Glomerular visceral epithelial cell (primary cell): ENCODE measurements around the gene EVI5.
"Not testable (repeated sequence)": the region's sequence is repeated elsewhere in the genome, so short reads cannot be mapped to it uniquely, and the experiment has no call there.

Experiments used
- DNase-seq: peaks from one replicate; pipeline ENCODE4 v3.0.0-alpha.2; 2016; ENCODE audit errors: extremely low spot score

EVI5 gene

DNA sequence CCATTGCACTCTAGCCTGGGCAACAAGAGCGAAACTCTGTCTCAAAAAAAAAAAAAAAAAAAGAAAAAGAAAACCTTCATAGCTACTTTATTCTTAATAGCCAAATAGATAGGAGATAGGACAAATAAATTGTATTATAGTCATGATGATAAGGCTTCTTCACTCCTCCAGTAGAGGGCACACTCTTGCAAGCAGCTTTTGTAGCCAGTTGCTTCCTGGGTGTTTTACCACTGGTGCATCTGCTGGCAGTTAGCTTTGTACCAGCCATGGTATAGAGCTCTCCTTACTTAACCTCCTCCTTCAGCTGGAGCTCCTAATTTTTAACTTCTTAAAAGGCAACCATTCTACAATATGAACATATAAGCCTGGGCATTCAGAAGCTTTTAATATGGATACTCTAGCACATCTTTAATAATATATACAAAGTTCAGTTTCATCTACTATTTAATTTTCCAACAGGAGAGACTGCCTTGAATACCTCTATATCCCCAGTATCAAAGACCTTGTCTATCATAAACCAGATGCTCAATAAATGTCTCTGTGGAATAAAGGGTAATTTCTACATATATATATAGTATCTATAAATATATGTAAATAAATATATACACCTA lies 35.8 kb downstream of the EVI5 start:
- DNase-seq = peak; percentile 47

DNA sequence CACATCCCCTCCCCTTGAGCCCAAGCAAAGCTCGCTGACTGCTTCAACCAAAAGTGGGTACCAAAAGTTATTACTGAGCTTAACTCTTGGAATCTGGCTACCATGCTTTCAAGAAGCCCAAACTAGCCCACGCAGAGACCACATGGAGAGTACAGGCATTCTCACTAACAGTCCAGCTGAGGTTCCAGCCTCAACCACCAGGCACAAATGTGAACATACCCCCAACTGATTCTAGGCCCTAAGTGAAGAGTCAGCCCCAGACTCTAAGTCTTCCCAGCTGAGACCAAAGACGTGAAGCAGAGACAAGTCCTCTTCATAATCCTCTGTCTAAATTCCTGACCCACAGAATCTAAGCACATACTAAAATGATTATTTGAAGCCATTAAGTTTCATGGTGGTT lies 36.8 kb downstream of the EVI5 start:
- no peak for DNase-seq

DNA sequence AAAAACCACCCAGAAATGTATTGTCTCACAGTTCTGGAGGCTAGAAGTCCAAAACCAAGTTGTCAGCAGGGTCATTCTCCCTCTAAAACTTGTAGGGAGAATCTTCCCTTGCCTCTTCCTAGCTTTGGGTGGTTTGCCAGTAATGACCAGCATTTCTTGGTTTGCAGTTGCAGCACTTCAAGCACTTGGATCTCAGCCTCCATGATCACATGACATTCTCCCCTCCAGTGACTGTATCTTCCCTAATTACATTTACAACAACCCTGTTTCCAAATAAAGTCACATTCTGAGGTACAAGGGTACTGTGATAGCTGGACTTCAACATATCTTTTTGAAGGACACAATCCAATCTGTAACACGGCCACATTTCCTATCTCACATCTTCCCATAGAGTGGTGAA lies 37.2 kb downstream of the EVI5 start:
- DNase-seq = no peak

DNA sequence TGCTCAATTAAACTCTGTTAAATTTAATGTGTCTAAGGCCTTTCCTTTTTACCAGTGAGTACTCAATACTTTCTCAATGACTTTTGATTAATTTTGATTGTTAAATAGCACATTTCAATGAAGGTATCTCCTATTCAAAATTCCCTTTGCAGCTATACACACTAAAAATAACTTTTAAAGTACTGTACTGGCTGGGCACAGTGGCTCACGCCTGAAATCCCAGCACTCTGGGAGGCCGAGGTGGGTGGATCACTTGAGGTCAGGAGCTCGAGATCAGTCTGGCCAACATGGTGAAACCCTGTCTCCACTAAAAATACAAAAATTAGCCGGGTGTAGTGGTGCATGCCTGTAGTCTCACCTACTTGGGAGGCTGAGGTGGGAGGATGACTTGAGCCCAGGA lies 38.7 kb downstream of the EVI5 start:
- DNase-seq = not testable (repeated sequence)

DNA sequence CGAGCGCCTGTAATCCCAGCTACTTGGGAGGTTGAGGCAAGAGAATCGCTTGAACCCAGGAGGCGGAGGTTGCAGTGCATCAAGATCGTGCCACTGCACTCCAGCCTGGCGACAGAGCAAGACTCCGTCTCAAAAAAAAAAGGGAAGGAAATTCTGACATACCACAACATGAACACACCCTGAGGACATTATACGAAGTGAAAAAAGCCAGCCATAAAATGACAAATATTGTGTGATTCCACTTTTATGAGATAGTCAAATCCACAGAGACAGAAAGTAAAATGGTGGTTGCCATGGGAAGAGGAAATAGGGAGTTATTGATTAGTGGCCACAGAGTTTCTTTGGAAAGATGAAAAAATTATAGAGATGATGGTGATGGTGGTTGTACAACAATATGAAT lies 41.7 kb downstream of the EVI5 start:
- DNase-seq = no peak

DNA sequence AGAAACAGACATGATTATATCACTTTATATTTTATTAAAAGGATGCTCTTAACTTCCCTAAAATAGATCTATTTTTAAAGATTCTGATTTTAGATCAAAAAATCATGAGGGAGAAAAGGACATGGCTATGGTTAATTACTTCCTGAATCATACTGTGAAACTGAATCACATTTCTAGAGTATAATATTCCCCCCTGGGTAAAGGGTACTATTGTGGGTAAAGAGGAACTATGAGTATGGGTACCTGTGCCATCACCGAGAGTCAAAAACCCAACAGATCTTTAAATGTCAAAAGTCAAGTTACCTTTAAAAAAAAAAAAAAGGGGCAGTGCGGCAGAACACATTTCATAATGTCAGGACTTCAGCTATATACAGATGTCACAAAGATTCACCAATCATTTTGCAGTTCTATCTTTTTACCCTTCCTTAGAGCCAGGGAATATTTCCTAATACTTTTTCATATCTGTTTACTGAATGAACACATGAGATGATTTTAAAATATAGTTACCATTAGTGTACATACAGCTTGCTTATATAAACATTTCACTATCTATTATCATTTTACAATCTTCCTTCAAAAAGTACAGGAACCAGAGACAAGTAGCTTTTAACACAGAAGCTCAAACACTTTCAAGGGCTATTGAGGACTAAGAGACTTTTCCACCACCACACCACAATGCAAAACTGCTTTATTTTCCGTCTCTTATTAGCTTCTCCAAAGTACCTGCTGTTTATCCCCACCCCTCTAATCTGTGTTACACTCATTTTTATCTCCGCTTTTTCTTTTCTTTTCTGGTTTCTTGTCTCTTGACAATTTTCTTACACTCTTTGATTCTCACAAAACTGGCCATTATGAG lies 45.0 kb downstream of the EVI5 start:
- DNase-seq = no peak

DNA sequence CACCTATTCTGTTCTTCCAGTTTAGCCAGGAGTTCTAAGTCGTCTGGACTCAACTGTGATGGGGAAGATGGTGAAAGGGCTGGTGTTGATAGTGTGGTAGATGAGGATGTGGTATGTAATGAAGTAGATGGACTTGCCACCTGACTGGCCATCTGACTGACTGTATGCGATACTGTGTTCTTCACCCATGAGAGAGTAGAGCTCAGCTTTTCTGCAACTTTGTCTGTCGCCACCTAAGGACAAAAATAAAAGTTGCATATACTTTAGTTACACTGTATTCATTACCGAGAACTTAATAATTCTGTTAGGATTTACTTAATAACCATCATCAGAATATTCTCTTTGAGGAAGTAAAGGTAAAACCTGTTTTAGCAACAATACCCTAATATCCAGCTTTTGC lies 48.5 kb downstream of the EVI5 start:
- DNase-seq = peak; percentile 29

DNA sequence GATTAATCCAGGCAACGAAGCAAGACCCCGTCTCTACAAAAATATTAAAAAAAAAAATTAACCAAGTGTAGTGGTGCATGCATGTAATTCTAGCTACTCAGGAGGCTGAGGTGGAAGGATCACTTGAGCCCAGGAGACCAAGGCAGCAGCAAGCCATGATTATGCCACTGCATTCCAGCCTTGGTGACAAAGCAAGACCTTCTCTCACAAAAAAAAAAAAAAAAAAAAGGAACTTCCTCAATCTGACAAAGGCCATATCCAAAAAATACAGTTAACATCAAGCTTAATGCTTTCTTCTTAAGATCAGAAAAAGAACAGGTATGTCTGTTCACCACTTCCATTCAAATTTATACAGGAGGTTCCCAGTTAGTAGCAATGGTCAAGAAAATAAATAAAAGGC lies 54.4 kb downstream of the EVI5 start:
- DNase-seq = no peak

DNA sequence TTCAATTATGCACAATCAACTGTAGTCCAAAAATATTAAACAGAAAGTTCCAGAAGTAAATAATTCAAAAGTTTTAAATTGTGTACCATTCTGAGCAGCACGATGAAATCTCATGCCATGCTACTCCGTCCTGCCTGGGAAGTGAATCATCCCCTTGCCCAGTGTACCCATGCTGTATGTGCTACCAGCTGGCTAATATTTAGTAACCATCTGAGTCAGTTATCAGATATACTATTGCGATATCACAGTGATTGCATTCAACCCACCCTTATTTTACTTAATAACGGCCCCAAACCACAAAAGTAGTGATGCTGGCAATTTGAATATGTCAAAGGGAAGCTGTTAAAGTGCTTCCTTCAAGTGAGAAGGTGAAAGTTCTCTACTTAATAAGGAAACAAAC lies 56.2 kb downstream of the EVI5 start:
- peak; percentile 22 for DNase-seq

DNA sequence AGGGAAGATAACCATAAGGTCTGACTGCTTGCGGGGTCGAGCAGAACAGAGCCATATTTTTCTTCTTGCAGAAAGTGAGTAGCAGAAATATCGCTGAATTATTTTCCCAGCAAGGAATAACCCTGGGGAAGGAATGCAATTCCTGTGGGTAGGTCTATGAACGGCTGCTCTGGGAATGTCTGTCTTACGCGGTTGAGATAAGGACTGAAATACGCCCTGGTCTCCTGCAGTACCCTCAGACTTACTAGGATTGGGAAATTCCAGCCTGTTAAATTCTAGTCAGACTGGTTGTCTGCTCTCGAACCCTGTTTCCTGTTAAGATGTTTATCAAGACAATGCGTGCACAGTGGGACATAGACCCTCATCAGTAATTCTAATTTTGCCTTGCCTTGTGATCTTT lies 61.2 kb downstream of the EVI5 start:
- not testable (repeated sequence) for DNase-seq

DNA sequence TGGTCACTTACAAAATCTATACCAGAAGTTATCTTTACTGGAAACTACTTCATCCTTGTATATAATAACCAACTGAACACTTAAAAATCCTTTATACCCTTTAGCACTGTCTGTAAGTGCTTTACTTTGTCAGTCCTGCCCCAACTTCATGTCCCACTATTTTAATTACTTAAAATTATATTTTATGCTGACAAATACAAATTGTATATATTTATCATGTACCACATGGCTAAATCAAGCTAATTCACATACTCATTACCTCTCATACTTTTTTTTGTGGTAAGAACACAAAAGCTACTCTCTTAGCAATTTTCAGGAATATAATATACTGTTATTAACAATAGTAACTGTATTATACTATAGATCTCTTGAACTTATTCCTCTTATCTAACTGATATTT lies 63.0 kb downstream of the EVI5 start:
- DNase-seq = no peak

DNA sequence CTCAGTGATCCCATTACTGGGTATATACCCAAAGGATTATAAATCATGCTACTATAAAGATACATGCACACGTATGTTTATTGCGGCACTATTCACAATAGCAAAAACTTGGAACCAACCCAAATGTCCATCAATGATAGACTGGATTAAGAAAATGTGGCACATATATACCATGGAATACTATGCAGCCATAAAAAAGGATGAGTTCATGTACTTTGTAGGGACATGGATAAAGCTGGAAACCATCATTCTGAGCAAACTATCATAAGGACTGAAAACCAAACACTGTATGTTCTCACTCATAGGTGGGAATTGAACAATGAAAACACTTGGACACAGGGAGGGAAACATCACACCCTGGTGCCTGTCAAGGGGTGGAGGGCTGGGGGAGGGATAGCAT lies 63.8 kb downstream of the EVI5 start:
- DNase-seq = not testable (repeated sequence)

DNA sequence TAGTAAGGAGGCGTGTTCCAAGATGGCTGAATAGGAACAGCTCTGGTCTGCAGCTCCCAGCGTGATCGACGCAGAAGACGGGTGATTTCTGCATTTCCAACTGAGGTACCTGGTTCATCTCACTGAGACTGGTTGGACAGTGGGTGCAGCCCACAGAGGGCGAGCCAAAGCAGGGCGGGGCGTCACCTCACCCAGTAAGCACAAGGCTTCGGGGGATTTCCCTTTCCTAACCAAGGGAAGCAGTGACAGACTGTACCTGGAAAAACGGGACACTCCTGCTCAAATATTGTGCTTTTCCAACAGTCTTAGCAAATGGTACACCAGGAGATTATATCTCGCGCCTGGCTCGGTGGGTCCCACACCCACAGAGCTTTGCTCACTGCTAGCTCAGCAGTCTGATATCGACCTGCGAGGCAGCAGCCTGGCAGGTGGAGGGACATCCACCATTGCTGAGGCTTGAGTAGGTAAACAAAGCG lies 69.4 kb downstream of the EVI5 start:
- DNase-seq = not testable (repeated sequence)

DNA sequence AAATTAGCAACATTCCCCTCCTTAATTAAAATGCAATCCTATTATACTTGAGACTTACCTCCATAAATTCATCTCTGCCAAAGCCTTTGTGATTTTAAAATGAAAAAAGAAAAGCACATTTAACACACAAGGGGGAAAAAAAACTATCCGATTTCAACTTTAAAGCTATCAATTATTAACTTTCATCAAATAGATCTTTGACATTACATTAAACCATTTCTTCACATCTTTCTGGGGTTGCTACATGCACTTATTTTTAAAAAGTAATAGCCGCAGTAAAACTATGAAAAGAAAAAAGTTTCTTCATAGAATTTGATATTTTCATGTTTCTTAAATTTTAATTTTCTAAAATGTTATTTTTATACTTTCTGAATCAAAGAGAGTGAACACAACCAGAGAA lies 71.0 kb downstream of the EVI5 start:
- no peak for DNase-seq

DNA sequence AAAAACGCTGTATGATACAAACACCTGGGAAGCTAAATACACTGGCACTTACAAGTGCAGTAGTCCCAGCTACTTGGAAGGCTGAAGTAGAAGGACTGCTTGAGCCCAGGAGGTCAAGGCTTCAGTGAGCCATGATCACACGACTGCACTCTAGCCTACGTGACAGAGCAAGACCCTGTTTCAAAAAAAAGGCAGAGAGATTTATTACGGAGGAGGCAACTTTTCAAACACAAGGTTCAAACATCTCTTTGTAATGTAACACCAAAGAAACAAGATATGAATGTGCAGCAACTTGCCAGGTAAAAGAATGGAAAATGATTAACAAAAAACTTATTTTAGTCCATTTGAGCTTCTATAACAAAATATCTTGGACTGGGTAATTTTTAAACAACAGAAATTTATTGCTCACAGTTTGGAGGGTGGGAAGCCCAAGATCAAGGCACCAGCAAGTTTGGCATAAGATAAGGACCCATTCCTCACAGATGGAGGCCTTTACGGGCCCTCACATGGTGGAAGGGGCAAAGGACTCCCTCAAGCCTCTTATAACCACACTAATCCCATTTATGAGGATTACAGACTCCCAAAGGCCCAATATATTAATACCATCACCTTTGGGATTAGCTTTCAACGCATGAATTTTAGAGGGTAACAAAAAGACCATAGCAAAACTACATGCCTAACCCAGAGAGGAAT lies 73.3 kb downstream of the EVI5 start:
- DNase-seq = no peak

DNA sequence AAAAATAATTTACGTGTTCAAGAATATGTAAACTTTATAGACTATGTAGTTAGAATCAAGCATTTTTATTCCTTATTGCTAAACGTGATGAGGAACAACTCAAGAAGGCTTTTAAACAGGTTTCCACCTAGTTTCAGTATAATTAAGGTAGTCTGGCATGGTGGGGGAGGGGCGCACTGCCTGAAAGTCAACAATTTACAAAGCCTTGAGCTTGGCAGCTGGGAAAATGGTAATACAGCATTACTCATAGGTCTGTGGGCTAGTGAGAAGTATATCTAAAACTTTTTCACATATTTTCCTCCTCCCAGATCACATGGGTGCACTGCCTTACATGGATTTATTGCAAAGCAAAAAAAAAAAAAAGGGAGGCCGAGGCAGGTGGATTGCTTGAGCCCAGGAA lies 75.2 kb downstream of the EVI5 start:
- peak; percentile 20 for DNase-seq

DNA sequence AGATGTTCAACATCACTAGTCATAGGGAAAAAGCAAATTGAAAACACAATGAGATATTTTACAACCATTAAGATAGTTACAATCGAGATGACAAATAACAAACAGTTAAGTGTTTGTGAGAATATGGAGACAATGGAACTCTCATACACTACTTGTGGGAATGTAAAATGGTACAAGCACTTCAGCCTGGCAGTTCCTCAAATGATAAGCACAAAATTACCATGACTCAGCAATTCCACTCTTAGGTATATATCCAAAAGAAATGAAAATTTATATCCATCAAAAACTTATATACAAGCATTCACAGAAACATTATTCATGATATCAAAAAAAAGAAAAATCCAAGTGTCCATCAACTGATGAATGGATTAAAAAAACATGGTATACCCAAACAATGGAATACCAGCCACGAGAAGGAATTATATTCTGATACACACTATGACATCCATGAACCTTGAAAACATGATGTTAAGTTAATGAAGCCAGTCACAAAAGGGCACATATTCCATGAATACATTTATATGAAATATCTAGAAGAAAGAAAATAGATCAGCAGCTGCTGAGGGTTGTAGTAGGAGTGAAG lies 76.4 kb downstream of the EVI5 start:
- DNase-seq = no peak

DNA sequence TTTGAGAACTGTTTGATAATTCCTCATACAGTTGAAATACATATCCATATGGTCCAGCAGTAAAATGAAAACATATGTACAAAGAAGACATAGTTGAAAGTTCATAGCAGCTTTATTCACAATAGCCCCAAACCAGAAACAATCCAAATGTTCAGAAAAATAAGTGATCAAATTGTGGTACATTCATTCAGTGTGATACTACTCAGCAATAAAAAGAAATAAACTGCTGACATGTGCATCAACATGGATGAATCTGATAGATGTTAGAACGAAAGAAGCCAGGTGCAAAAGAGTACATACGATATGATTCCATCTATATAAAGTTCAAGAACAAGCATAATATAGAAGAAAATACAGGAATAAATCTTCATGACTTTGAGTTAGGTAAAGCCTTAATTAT lies 77.2 kb downstream of the EVI5 start:
- DNase-seq = no peak

DNA sequence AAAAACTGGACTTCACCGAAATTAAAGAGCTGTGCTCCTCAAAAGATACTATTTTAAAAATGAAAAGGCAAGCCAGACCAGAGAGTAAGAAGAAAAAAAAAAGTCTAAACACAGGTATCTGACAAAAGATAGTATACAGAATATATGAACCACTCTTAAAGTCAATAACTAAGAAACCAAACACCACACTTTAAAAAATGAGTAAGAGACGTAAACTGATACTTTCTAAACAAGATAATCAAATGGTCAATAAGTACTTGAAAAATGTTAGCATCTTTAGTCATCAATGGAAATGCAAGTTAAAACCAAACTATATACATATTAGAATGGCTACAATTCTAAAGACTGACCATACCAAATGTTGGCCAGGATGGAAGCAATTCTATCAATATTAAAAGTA lies 77.6 kb downstream of the EVI5 start:
- no peak for DNase-seq

DNA sequence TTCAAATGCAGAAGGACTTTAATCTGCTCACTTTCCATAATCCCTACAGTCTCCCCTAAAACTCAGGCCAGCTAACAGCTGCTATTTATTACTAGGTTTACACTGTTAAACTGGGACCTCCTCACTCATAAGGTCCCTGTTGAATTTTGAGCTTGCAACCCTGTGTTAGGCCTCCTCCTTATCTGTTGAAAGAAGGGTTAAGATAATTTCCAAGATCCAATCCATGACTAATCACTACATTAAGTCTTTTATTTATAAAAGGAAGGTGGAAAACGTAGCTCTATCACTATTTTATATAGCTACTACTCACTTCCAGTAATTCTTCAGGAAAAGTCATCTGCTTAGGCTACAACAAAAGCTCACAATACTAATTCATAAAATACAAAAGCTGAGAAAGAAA lies 79.5 kb downstream of the EVI5 start:
- no peak for DNase-seq

DNA sequence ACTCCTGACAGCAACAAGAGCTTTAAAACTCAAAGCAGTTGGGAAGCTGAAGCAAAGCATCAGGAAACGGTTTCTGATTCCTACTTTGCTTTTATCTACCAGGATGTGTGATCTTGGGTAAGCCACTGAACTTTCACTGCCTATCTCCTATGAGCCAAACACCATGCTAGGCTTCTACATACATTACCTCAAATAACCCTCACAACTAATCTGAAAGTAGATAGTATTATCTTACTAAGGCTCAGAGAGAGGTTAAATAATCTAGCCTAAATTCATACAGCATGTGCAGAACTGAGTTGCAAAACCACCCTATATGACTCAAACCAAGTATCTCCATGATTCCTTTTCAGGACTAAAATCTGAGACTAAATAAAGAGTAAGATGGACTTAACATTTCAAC lies 83.8 kb downstream of the EVI5 start:
- no peak for DNase-seq

DNA sequence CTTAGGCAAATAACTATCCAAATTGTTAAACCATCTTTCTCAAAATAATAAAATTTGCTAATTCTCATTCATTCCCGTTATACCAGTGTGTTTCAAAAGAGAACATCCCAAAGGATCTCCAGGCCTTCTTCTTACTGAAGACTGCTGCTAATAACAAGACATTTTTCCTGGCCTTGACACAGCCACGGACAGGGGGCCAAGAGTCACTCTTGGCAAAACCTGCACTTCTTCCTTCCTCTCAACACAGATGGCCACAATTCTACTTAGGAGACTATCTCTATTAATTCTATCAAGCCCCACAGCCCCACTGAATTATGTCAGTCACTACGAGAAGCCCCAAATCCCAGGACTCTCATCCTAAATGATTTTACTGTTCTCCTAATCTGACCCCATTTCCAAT lies 86.0 kb downstream of the EVI5 start:
- no peak for DNase-seq

DNA sequence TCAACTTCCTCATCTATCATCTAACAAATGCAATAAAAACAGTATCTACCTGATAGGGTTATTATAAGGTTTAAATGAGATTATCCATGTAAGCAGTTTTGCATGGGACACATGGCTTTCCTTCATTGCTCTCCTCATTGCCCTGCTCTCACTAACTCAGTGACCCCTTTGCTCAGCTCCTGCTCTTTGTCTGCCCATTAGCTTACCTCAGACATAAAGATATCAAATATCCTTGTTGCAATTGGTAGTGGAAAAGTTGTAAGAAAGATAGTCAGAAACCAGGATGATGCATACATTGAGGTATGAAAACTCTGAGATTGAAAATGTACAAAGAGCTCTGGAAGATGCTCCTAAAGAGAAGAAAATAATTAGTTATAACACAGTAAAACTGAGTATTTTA lies 89.8 kb downstream of the EVI5 start:
- no peak for DNase-seq
